GM13977 (cell line): ENCODE data around the gene EIF2AK2.

ENCODE experiments used
- DNase-seq: peaks from one replicate; pipeline ENCODE4 v3.0.0; 2012; ENCODE audit warnings: low spot score
- in situ Hi-C: fragments of 300-500 bp; cut with MboI; formaldehyde crosslinking; loops from one replicate; pipeline ENCODE4 v1.12.0; 2022; ENCODE audit warnings: low sequenced_read_pairs, low pct_unique_long_range_greater_than_20kb, mixed read lengths, inconsistent platforms; ENCODE audit not compliant: unreplicated experiment
- TF ChIP-seq, protein P1 (sequence below): IDR thresholded peaks from 2 replicates; pipeline ENCODE4 v1.5.1; 2012; ENCODE audit warnings: mild to moderate bottlenecking, control low read depth; ENCODE audit not compliant: insufficient read depth; ENCODE audit errors: extremely low read depth, missing control alignments

EIF2AK2 gene

DNA sequence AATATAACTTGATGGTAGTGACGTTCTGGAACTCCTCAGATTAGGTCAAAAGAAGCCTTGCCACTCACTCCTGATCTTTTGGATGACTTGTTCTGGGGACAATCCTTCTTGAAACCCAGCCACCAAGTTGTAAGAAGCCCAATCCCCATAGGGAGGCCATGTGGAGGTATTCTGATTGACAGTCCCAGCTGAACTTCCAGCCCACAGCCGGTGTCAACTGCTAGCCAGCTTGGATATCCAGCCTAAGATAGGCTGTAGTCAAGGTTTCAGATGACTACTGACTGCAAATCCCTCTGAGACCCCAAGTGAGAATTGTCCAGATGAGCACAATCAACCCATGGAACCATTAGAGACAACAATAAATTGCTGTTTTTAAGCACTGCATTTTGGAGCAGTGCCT lies 31.4 kb downstream of the EIF2AK2 start:
- TF ChIP-seq, protein P1, sequence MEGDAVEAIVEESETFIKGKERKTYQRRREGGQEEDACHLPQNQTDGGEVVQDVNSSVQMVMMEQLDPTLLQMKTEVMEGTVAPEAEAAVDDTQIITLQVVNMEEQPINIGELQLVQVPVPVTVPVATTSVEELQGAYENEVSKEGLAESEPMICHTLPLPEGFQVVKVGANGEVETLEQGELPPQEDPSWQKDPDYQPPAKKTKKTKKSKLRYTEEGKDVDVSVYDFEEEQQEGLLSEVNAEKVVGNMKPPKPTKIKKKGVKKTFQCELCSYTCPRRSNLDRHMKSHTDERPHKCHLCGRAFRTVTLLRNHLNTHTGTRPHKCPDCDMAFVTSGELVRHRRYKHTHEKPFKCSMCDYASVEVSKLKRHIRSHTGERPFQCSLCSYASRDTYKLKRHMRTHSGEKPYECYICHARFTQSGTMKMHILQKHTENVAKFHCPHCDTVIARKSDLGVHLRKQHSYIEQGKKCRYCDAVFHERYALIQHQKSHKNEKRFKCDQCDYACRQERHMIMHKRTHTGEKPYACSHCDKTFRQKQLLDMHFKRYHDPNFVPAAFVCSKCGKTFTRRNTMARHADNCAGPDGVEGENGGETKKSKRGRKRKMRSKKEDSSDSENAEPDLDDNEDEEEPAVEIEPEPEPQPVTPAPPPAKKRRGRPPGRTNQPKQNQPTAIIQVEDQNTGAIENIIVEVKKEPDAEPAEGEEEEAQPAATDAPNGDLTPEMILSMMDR: no peak
- DNase-seq: no peak
- in situ Hi-C loops: no loop called here

DNA sequence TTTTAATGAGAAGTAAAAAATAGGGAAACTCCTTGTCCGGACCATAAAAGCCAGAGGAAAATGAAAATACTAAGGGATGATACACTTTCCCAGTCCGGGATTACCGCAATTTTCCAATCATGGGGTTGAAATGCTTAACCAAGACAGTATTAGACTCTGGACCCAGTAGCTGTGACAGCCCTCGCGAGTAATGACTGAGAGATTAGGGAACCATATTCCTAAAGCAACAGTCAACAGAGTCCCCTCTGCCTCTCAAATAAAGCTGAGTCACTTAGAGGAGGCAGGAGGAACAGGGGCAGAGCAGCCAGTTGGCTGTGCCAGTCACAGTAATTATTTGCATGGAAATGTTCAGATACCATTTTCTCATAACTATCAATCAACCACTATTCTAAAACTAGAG lies 37.6 kb downstream of the EIF2AK2 start:
- DNase-seq: no peak
- TF ChIP-seq, protein P1: no peak
- in situ Hi-C loops: no loop called here

DNA sequence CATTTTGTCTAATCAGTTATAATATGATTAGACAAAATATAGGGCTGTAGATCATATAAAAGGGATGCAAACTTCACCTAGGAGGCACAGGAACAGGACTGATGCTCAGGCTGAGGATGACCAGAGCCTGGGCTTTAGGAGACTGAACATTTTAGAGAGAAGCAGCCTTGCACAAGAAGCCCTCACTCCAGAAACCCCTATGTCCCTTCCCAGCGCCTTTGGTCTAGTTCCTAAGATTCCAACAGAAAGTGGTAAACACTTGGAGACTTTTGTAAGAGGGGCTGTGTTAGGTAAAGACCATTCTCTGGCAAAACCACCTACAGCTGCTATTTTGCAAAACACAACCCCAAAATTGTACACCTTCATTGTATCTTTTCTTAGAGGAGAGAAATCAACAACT lies 39.2 kb downstream of the EIF2AK2 start:
- no peak for DNase-seq
- TF ChIP-seq, protein P1: no peak
- in situ Hi-C loops: no loop called here

- in situ Hi-C loops: no loop called here
- TF ChIP-seq, protein P1: no peak
- DNase-seq: no peak
Observed at GRCh38 chr2:37111958-37112357, 44.8 kb downstream of the EIF2AK2 start.

- in situ Hi-C loops: no loop called here
- no peak for DNase-seq
- TF ChIP-seq, protein P1: no peak
Observed at GRCh38 chr2:37110306-37111212, 46.2 kb downstream of the EIF2AK2 start.

- DNase-seq: no peak
- TF ChIP-seq, protein P1: no peak
- in situ Hi-C loops: no loop called here
Observed at GRCh38 chr2:37109523-37109922, 47.3 kb downstream of the EIF2AK2 start.
